HepG2 (cell line): ENCODE measurements around the gene SLC17A3. TPM values are rescaled to one million over a fixed set of nuclear protein-coding genes. Genes with fewer than 3 reads are reported as not detected.

Experiments
- ATAC-seq: fragments of 200-7000 bp; cut with Tn5 transposase; 3 replicates; pipeline ENCODE4 v1.9.1; 2020; ENCODE audit warnings: mild to moderate bottlenecking, moderate library complexity
- BruUV-seq: library from RNA; stranded (reverse); fragments of 400-500 nt; replicated peaks from 2 replicates; lab custom pipeline; 2021; lab: Mats Ljungman, UMichigan
- CTCF ChIA-PET: fragments of 300-600 bp; formaldehyde crosslinking; extraction: SDS; loops from one replicate; lab custom pipeline; 2021; ENCODE audit warnings: low total read pairs, inconsistent platforms, low intra/inter-chr PET ratio; lab: Yijun Ruan, JAX
- POLR2A ChIA-PET: fragments of 350-600 bp; sonication (Branson Sonifier 250); formaldehyde crosslinking; loops from one replicate; lab custom pipeline; 2020; ENCODE audit warnings: antibody characterized with exemption, inconsistent platforms; lab: Yijun Ruan, JAX
- DNase-seq: peaks from one replicate; pipeline ENCODE4 v3.0.0-alpha.2; 2015; ENCODE audit warnings: low spot score
- FAIRE-seq: peaks from 3 replicates; lab custom pipeline; 2011; peaks lifted over from hg19 to GRCh38; lab: Jason Lieb, UNC
- H2AFZ ChIP-seq: one replicate; pipeline ENCODE4 v1.6.1; 2011; ENCODE audit warnings: low read length, inconsistent platforms
- H3K27ac ChIP-seq: fragments of 300-600 bp; 3 replicates; pipeline ENCODE4 v1.8.0; 2011; ENCODE audit warnings: mixed run types, mild to moderate bottlenecking, mixed read lengths, low read length, inconsistent platforms; ENCODE audit not compliant: insufficient read depth; ENCODE audit errors: extremely low read length
- H3K27me3 ChIP-seq, 2 experiments: fragments of 200-600 bp in 1 of 2; 2 replicates in 1 of 2; 3 replicates in 1 of 2; pipeline versions ENCODE4 v1.6.0 to v1.8.0; 2011; ENCODE audit warnings: low read length in 2 of 2, mild to moderate bottlenecking in 2 of 2, moderate library complexity in 2 of 2, inconsistent platforms in 1 of 2; ENCODE audit not compliant: insufficient read depth in 2 of 2, control insufficient read depth in 1 of 2
- H3K36me3 ChIP-seq, 2 experiments: fragments of 200-600 bp in 1 of 2; replicated peaks in 1 of 2; 2 replicates in 1 of 2; 3 replicates in 1 of 2; pipeline versions ENCODE4 v1.5.1 to v1.8.0; 2011; ENCODE audit warnings: low read length in 2 of 2, inconsistent platforms in 1 of 2; ENCODE audit not compliant: insufficient read depth in 2 of 2, control insufficient read depth in 1 of 2
- H3K4me1 ChIP-seq: 2 replicates; pipeline ENCODE4 v1.5.1; 2012; ENCODE audit warnings: low read length, inconsistent platforms; ENCODE audit not compliant: insufficient read depth
- H3K4me2 ChIP-seq: 2 replicates; pipeline ENCODE4 v1.6.0; 2011; ENCODE audit warnings: low read depth, low read length, inconsistent platforms
- H3K4me3 ChIP-seq, 3 experiments: fragments of 200-600 bp in 1 of 3; sonication (generic), shearing (Covaris generic) in 1 of 3; replicated peaks in 1 of 3; 2 replicates each; pipeline ENCODE4 v1.5.1; 2011 to 2016; ENCODE audit warnings: low read length in 3 of 3, inconsistent platforms in 2 of 3, low read depth in 2 of 3, mild to moderate bottlenecking in 2 of 3, control low read depth in 1 of 3, mixed read lengths in 1 of 3; ENCODE audit not compliant: insufficient read depth in 1 of 3
- H3K79me2 ChIP-seq: one replicate; pipeline ENCODE4 v1.6.1; 2011; ENCODE audit warnings: low read length, inconsistent platforms; ENCODE audit not compliant: insufficient read depth
- H3K9ac ChIP-seq: 2 replicates; pipeline ENCODE4 v1.6.0; 2011; ENCODE audit warnings: mild to moderate bottlenecking, low read depth, low read length, inconsistent platforms; ENCODE audit not compliant: insufficient read depth
- H3K9me3 ChIP-seq: 2 replicates; pipeline ENCODE4 v1.5.1; 2012; ENCODE audit warnings: mild to moderate bottlenecking, low read length
- H4K20me1 ChIP-seq: 2 replicates; pipeline ENCODE4 v1.6.0; 2011; ENCODE audit warnings: inconsistent platforms, mild to moderate bottlenecking, low read length, moderate library complexity; ENCODE audit not compliant: insufficient read depth
- IRX3 ChIP-seq: sonication (generic); formaldehyde crosslinking; IDR thresholded peaks from 2 replicates; pipeline ENCODE4 v1.8.1; 2023; ENCODE audit warnings: mild to moderate bottlenecking, low read depth, missing genetic modification reagents, borderline replicate concordance
- MAFF ChIP-seq: IDR thresholded peaks from 2 replicates; pipeline ENCODE4 v1.6.1; 2011; ENCODE audit warnings: low read depth, low read length, improper control_type of control experiment
- MAFK ChIP-seq, 2 experiments: IDR thresholded peaks in 1 of 2; conservative IDR thresholded peaks in 1 of 2; 2 replicates each; pipeline ENCODE4 v1.6.1; 2011; ENCODE audit warnings: improper control_type of control experiment in 2 of 2, low read length in 2 of 2
- PRDM4 ChIP-seq: sonication (generic); formaldehyde crosslinking; IDR thresholded peaks from 2 replicates; pipeline ENCODE4 v1.9.0; 2021; ENCODE audit warnings: missing genetic modification reagents, borderline replicate concordance
- SP2 ChIP-seq: sonication (generic); formaldehyde crosslinking; IDR thresholded peaks from 2 replicates; pipeline ENCODE4 v1.5.1; 2020; ENCODE audit warnings: mild to moderate bottlenecking, missing genetic modification reagents
- STAG1 ChIP-seq: sonication (generic); formaldehyde crosslinking; IDR thresholded peaks from 2 replicates; pipeline ENCODE4 v1.4.0; 2020; ENCODE audit warnings: missing genetic modification reagents
- TOE1 ChIP-seq: sonication (generic); formaldehyde crosslinking; IDR thresholded peaks from 2 replicates; pipeline ENCODE4 v1.4.0; 2020; ENCODE audit warnings: mild to moderate bottlenecking, missing genetic modification reagents
- ZNF225 ChIP-seq: sonication (generic); formaldehyde crosslinking; IDR thresholded peaks from 2 replicates; pipeline ENCODE4 v1.4.0; 2020; ENCODE audit warnings: mild to moderate bottlenecking, missing genetic modification reagents
- ZNF451 ChIP-seq: sonication (generic); formaldehyde crosslinking; IDR thresholded peaks from 2 replicates; pipeline ENCODE4 v1.5.0; 2020; ENCODE audit warnings: mild to moderate bottlenecking, missing genetic modification reagents
- ZNF597 ChIP-seq: sonication (generic); formaldehyde crosslinking; IDR thresholded peaks from 2 replicates; pipeline ENCODE4 v1.5.0; 2020; ENCODE audit warnings: missing genetic modification reagents
- WGBS: methylation state at CpG from one replicate; pipeline ENCODE4 v1.1.6; 2017; ENCODE audit warnings: low lambda C conversion rate; 5-methylcytosine and 5-hydroxymethylcytosine counted together
- in situ Hi-C: cut with HindIII; loops from 2 replicates; pipeline ENCODE4 v1.10.0; 2017; ENCODE audit warnings: low pct_unique_long_range_greater_than_20kb; ENCODE audit not compliant: extremely low pct_ligation_motif_present
- intact Hi-C: fragments of 100-400 bp; cut with micrococcal nuclease; formaldehyde crosslinking; loops from one replicate; pipeline ENCODE4 v1.10.0; 2022; ENCODE audit not compliant: unreplicated experiment
- polyA plus RNA-seq, 8 experiments: library from polyadenylated mRNA; depleted of rRNA in 3 of 8; stranded (reverse) in 7 of 8; unstranded in 1 of 8; fragments of >200 nt; fragmentation: Illumina TruSeq in 4 of 8; extraction: Trizol in 4 of 8; gene quantifications; 2 replicates each; pipeline versions ENCODE4 v1.2.1 to v1.2.3, GENCODE V29; 2011 to 2016; ENCODE audit warnings: low read depth in 4 of 8, missing spikeins in 1 of 8, mixed read lengths in 1 of 8; ENCODE audit not compliant: insufficient read depth in 1 of 8
- total RNA-seq, 5 experiments: library from RNA; depleted of rRNA; stranded (reverse); fragments of >200 nt; fragmentation: Illumina TruSeq; extraction: Trizol; gene quantifications; 2 replicates each; pipeline ENCODE4 v1.2.3, GENCODE V29; 2016; ENCODE audit warnings: low read depth in 1 of 5
- TF ChIP-seq, protein P1 (sequence below): sonication (generic); formaldehyde crosslinking; IDR thresholded peaks from 2 replicates; pipeline ENCODE4 v1.8.1; 2023; ENCODE audit warnings: missing genetic modification reagents, inconsistent platforms, borderline replicate concordance
- TF ChIP-seq, protein P2 (sequence below): sonication (generic); formaldehyde crosslinking; IDR thresholded peaks from 2 replicates; pipeline ENCODE4 v1.9.0; 2021; ENCODE audit warnings: missing genetic modification reagents, mild to moderate bottlenecking, borderline replicate concordance

SLC17A3 gene
- total and polyA plus RNA-seq, 2 of the 13 experiments (the other 11 are each of a cell fraction or from before 2014, with no cell fraction given) = 0.09 to 0.11 TPM

DNA sequence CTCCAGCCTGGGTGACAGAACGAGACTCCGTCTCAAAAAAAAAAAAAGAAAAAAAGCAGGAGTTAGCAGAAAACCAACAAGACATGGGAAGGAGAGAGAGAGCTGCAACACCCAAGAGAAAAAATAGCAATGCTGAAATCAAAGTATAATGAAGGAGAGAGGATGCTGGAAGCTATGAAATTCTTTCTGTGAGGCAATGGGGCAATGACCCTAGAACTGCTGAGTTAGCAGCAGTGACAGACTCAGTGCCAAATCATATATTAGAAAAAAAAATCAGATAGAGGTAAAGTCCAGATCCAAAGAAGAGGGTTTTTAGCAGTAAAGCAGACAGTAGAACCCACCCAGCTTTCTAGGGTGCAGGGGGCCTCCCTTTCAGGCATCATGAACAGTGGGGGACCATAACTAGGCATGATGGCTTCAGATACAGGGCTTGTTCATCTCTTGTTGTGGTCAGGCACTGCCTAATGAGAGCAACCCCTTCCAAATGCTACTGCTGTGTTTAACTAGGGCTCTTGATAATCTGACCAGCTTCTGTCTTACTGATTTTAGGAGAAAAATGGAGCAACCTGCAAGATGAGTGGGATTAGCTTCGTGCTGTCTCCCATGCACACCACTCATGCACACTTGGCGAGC, 29.5 kb upstream of the SLC17A3 start:
- no peaks in the 10 kb centered on the region for H3K79me2 ChIP-seq
- no TSS peak for BruUV-seq
- H3K27me3 ChIP-seq = no peaks in the 10 kb centered on the region
- no peaks in the 10 kb centered on the region for H3K36me3 ChIP-seq
- FAIRE-seq (no peak), ATAC-seq (no peak), DNase-seq (no peak)
- CTCF ChIA-PET = no interaction called here
- H3K27ac ChIP-seq = no peak overlapping the region
- H2AFZ ChIP-seq = no peak overlapping the region
- no peak overlapping the region for H3K9ac ChIP-seq
- intact Hi-C loops = no loop called here
- in situ Hi-C loops = no loop called here
- WGBS = 97% methylated on average over 4 of the region's 4 CpGs
- no peak overlapping the region for H3K4me3 ChIP-seq
- H3K4me2 ChIP-seq = no peak overlapping the region
- H4K20me1 ChIP-seq = no peaks in the 10 kb centered on the region
- TF ChIP-seq ZNF225 (CRISPR knock-in tag) = no peak
- TF ChIP-seq MAFF = peak; percentile 87
- TF ChIP-seq MAFK (conservative IDR thresholded peaks at IDR 0.05 in 1 of 2, IDR thresholded peaks at IDR 0.05 in 1 of 2; ENCODE audit: low read length in 2 of 2) = peak; percentile 88 to 90
- H3K9me3 ChIP-seq = no peaks in the 10 kb centered on the region
- POLR2A ChIA-PET = interaction anchor here (1.3 kb wide), 1 partner anchor 88 kb away, joined by 5 read pairs; no protein-coding TSS in a partner anchor
- H3K4me1 ChIP-seq = peaks cover 82% of the 10 kb centered on the region

GRCh38 chr6:25902071-25902470, 28.0 kb upstream of the SLC17A3 start:
- DNase-seq (no peak), FAIRE-seq (no peak), ATAC-seq (no peak)
- no TSS peak for BruUV-seq
- no peaks in the 10 kb centered on the region for H3K36me3 ChIP-seq
- intact Hi-C loops = no loop called here
- ChIA-PET POLR2A (no interaction called here), CTCF (no interaction called here)
- H3K4me3 ChIP-seq = no peak overlapping the region
- TF ChIP-seq SP2 (CRISPR knock-in tag) = no peak
- TF ChIP-seq STAG1 (CRISPR knock-in tag) = no peak
- TF ChIP-seq IRX3 (CRISPR knock-in tag) = no peak
- TF ChIP-seq ZNF451 (CRISPR knock-in tag) = no peak
- TF ChIP-seq TOE1 (CRISPR knock-in tag) = no peak
- no peak for TF ChIP-seq ZNF597 (CRISPR knock-in tag)
- TF ChIP-seq, protein P1, sequence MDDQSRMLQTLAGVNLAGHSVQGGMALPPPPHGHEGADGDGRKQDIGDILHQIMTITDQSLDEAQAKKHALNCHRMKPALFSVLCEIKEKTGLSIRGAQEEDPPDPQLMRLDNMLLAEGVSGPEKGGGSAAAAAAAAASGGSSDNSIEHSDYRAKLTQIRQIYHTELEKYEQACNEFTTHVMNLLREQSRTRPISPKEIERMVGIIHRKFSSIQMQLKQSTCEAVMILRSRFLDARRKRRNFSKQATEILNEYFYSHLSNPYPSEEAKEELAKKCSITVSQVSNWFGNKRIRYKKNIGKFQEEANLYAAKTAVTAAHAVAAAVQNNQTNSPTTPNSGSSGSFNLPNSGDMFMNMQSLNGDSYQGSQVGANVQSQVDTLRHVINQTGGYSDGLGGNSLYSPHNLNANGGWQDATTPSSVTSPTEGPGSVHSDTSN = no peak
- TF ChIP-seq, protein P2, sequence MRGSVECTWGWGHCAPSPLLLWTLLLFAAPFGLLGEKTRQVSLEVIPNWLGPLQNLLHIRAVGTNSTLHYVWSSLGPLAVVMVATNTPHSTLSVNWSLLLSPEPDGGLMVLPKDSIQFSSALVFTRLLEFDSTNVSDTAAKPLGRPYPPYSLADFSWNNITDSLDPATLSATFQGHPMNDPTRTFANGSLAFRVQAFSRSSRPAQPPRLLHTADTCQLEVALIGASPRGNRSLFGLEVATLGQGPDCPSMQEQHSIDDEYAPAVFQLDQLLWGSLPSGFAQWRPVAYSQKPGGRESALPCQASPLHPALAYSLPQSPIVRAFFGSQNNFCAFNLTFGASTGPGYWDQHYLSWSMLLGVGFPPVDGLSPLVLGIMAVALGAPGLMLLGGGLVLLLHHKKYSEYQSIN (CRISPR knock-in tag) = no peak
- no peak for TF ChIP-seq PRDM4 (CRISPR knock-in tag)
- H3K4me1 ChIP-seq = peaks cover 74% of the 10 kb centered on the region
- H3K27me3 ChIP-seq = no peaks in the 10 kb centered on the region
- 98% methylated on average over 1 of the region's 1 CpG for WGBS
- H3K9ac ChIP-seq = no peak overlapping the region
- no peak overlapping the region for H3K27ac ChIP-seq
- no peaks in the 10 kb centered on the region for H3K9me3 ChIP-seq
- H2AFZ ChIP-seq = no peak overlapping the region
- H4K20me1 ChIP-seq = no peaks in the 10 kb centered on the region
- no peaks in the 10 kb centered on the region for H3K79me2 ChIP-seq
- no peak overlapping the region for H3K4me2 ChIP-seq
- in situ Hi-C loops = no loop called here
